ENCODE data around the gene NFIA. TPM values are rescaled to one million over a fixed set of nuclear protein-coding genes. Genes with fewer than 3 reads are reported as not detected.
"Not testable (repeated sequence)": the region's sequence is repeated elsewhere in the genome, so short reads cannot be mapped to it uniquely, and the experiment has no call there.

Gene NFIA
- total and polyA plus RNA-seq, 2 donors (not counting 1 experiment from before 2014, with no cell fraction given), result 5.4 to 11.0 TPM

DNA sequence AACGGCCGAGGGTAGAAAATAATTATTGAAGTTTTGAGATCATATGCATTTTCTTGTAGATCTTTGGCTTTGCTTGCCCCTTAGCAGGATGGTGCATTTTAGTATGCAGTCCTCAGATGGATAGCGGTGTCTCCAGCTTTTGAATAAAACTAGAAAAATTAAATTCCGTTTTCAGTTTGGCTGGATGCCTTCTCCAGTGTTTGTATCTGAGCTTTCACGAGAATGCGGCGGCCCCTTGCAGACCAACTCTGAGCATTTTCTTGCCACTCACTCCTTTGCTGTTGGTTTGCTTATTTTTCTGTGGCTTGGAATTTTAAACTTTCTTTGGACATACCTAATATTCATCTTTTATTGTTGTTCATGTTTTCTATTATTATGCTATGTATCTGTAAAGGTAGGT, 192.6 kb downstream of the NFIA start:
- no peaks in the 10 kb centered on the region for H3K79me2 ChIP-seq (ENCODE audit: control insufficient read depth, insufficient read depth, low read length)
- H3K9ac ChIP-seq (ENCODE audit: insufficient read depth, low read length), result no peak overlapping the region
- no peak overlapping the region for H3K27ac ChIP-seq (ENCODE audit: insufficient read depth, low read length)
- H3K4me3 ChIP-seq (replicated peaks in 1 of 4; ENCODE audit: control extremely low read depth in 1 of 4, insufficient read depth in 1 of 4, low read depth in 3 of 4, low read length in 4 of 4), result no peak overlapping the region
- no peaks in the 10 kb centered on the region for H3K4me1 ChIP-seq (ENCODE audit: control insufficient read depth, extremely low read depth, insufficient read depth, low read length)
- peak overlapping the region; percentile 48 for H3K4me2 ChIP-seq (ENCODE audit: extremely low read depth, insufficient read depth, low read length)
- DNase-seq (ENCODE audit: low read depth in 2 of 2), result no peak
- H3K9me3 ChIP-seq (ENCODE audit: control insufficient read depth, insufficient read depth, low read depth, low read length), result no peaks in the 10 kb centered on the region
- H4K20me1 ChIP-seq (ENCODE audit: control insufficient read depth, extremely low read depth, insufficient read depth, low read length), result no peaks in the 10 kb centered on the region
- TF ChIP-seq EZH2 (IDR thresholded peaks at IDR 0.05; ENCODE audit: low read length, missing control alignments), result no peak
- TF ChIP-seq, protein P1, sequence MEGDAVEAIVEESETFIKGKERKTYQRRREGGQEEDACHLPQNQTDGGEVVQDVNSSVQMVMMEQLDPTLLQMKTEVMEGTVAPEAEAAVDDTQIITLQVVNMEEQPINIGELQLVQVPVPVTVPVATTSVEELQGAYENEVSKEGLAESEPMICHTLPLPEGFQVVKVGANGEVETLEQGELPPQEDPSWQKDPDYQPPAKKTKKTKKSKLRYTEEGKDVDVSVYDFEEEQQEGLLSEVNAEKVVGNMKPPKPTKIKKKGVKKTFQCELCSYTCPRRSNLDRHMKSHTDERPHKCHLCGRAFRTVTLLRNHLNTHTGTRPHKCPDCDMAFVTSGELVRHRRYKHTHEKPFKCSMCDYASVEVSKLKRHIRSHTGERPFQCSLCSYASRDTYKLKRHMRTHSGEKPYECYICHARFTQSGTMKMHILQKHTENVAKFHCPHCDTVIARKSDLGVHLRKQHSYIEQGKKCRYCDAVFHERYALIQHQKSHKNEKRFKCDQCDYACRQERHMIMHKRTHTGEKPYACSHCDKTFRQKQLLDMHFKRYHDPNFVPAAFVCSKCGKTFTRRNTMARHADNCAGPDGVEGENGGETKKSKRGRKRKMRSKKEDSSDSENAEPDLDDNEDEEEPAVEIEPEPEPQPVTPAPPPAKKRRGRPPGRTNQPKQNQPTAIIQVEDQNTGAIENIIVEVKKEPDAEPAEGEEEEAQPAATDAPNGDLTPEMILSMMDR (conservative IDR thresholded peaks at IDR 0.05 in 1 of 2, IDR thresholded peaks at IDR 0.05 in 1 of 2; ENCODE audit: low read depth in 1 of 2, low read length in 2 of 2), result no peak
- no peaks in the 10 kb centered on the region for H3K27me3 ChIP-seq (ENCODE audit: control insufficient read depth, insufficient read depth, low read length)
- H3K36me3 ChIP-seq (ENCODE audit: control insufficient read depth, insufficient read depth, low read length), result no peaks in the 10 kb centered on the region
- H2AFZ ChIP-seq (ENCODE audit: low read length), result no peak overlapping the region

DNA sequence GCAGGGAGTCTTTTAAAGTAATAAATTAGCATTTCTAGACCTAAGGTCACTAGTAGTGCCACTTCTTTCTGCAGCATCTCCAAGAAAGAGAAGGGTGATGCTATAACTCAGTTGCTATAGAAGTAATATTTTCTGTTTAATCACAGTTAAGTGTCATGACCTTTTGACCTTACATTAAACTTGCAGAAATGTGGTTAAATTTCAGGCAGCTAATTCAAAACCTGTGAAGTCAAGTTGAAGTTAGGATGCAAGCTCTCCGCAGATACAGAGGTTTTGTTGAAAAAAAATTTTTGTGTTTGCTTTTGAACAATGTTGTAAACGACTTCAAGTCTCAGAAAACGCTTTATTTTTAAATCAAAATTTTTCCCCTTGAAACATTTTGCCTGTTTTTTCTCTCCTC, 193.9 kb downstream of the NFIA start:
- no peaks in the 10 kb centered on the region for H3K79me2 ChIP-seq (ENCODE audit: control insufficient read depth, insufficient read depth, low read length)
- no peak overlapping the region for H3K27ac ChIP-seq (ENCODE audit: insufficient read depth, low read length)
- H3K9me3 ChIP-seq (ENCODE audit: control insufficient read depth, insufficient read depth, low read depth, low read length), result no peaks in the 10 kb centered on the region

DNA sequence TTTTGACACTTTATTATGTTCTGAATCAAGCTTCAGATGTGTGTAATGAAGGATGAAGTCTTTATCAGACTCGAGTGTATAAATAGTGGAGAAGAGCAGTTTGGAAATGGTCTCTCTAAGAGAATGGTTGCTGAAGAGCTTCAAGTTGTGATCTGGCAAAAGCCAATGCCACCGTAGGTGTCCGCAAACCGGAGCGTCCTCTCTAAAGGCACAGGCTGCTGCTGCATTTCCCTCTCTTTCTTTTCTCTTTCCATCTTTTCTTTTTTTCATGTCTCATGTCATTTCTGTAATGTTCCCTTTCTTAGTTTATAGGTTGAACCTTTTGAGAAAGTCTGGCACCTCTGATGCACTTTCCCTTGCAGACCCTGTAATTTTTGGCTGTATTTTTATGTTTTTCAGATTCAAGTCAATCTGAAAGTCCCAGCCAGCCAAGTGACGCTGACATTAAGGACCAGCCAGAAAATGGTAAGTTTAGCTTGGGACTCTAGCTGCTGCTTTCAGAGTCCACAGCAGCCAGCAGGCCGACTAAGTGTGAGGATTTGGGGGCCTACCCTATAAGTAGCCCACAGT, 194.8 kb downstream of the NFIA start:
- Histone ChIP-seq H2AFZ (ENCODE audit: low read length) (peak overlapping the region; percentile 27), H3K9ac (ENCODE audit: insufficient read depth, low read length) (no peak overlapping the region), H3K36me3 (ENCODE audit: control insufficient read depth, insufficient read depth, low read length) (no peaks in the 10 kb centered on the region), H3K9me3 (ENCODE audit: control insufficient read depth, insufficient read depth, low read depth, low read length) (no peaks in the 10 kb centered on the region), H3K79me2 (ENCODE audit: control insufficient read depth, insufficient read depth, low read length) (no peaks in the 10 kb centered on the region), H3K4me1 (ENCODE audit: control insufficient read depth, extremely low read depth, insufficient read depth, low read length) (no peaks in the 10 kb centered on the region), H3K27ac (ENCODE audit: insufficient read depth, low read length) (no peak overlapping the region), H3K27me3 (ENCODE audit: control insufficient read depth, insufficient read depth, low read length) (no peaks in the 10 kb centered on the region), H3K4me3 (replicated peaks in 1 of 4; ENCODE audit: control extremely low read depth in 1 of 4, insufficient read depth in 1 of 4, low read depth in 3 of 4, low read length in 4 of 4) (no peak overlapping the region), H4K20me1 (ENCODE audit: control insufficient read depth, extremely low read depth, insufficient read depth, low read length) (no peaks in the 10 kb centered on the region), H3K4me2 (ENCODE audit: extremely low read depth, insufficient read depth, low read length) (peak overlapping the region; percentile 63)
- TF ChIP-seq EZH2 (IDR thresholded peaks at IDR 0.05; ENCODE audit: low read length, missing control alignments), result no peak
- TF ChIP-seq, protein P1 (conservative IDR thresholded peaks at IDR 0.05 in 1 of 2, IDR thresholded peaks at IDR 0.05 in 1 of 2; ENCODE audit: low read depth in 1 of 2, low read length in 2 of 2), result no peak
- DNase-seq (ENCODE audit: low read depth in 2 of 2), result no peak

More for the DNA sequence above, 193.9 kb downstream of the NFIA start:
- Histone ChIP-seq H3K9ac (ENCODE audit: insufficient read depth, low read length) (no peak overlapping the region), H3K4me3 (replicated peaks in 1 of 4; ENCODE audit: control extremely low read depth in 1 of 4, insufficient read depth in 1 of 4, low read depth in 3 of 4, low read length in 4 of 4) (no peak overlapping the region), H4K20me1 (ENCODE audit: control insufficient read depth, extremely low read depth, insufficient read depth, low read length) (no peaks in the 10 kb centered on the region), H3K36me3 (ENCODE audit: control insufficient read depth, insufficient read depth, low read length) (no peaks in the 10 kb centered on the region), H3K27me3 (ENCODE audit: control insufficient read depth, insufficient read depth, low read length) (no peaks in the 10 kb centered on the region), H3K4me1 (ENCODE audit: control insufficient read depth, extremely low read depth, insufficient read depth, low read length) (no peaks in the 10 kb centered on the region), H3K4me2 (ENCODE audit: extremely low read depth, insufficient read depth, low read length) (no peak overlapping the region), H2AFZ (ENCODE audit: low read length) (no peak overlapping the region)
- TF ChIP-seq EZH2 (IDR thresholded peaks at IDR 0.05; ENCODE audit: low read length, missing control alignments), result no peak
- TF ChIP-seq, protein P1 (conservative IDR thresholded peaks at IDR 0.05 in 1 of 2, IDR thresholded peaks at IDR 0.05 in 1 of 2; ENCODE audit: low read depth in 1 of 2, low read length in 2 of 2), result no peak
- DNase-seq (ENCODE audit: low read depth in 2 of 2), result no peak

DNA sequence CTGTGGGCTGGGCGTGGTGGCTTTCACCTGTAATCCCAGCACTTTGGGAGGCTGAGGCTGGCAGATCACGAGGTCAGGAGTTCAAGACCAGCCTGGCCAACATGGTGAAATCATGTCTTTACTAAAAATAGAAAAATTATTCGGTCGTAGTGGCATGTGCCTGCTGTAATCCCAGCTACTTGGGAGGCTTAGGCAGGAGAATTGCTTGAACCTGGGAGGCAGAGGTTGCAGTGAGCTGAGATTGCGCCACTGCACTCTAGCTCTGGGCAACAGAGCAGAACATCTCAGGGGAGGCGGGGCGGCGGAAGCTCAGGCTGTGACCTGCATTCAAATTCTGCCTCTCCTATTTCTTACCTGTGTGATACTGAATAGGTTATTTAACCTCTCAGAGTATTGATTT, 196.1 kb downstream of the NFIA start:
- H3K36me3 ChIP-seq (ENCODE audit: control insufficient read depth, insufficient read depth, low read length); H4K20me1 ChIP-seq (ENCODE audit: control insufficient read depth, extremely low read depth, insufficient read depth, low read length); H3K27ac ChIP-seq (ENCODE audit: insufficient read depth, low read length); DNase-seq (ENCODE audit: low read depth in 2 of 2); H3K27me3 ChIP-seq (ENCODE audit: control insufficient read depth, insufficient read depth, low read length); H3K9ac ChIP-seq (ENCODE audit: insufficient read depth, low read length); H3K79me2 ChIP-seq (ENCODE audit: control insufficient read depth, insufficient read depth, low read length); H3K4me3 ChIP-seq (replicated peaks in 1 of 4; ENCODE audit: control extremely low read depth in 1 of 4, insufficient read depth in 1 of 4, low read depth in 3 of 4, low read length in 4 of 4); H3K9me3 ChIP-seq (ENCODE audit: control insufficient read depth, insufficient read depth, low read depth, low read length); H3K4me1 ChIP-seq (ENCODE audit: control insufficient read depth, extremely low read depth, insufficient read depth, low read length); H3K4me2 ChIP-seq (ENCODE audit: extremely low read depth, insufficient read depth, low read length); H2AFZ ChIP-seq (ENCODE audit: low read length): not testable (repeated sequence)

Measured in fibroblast of lung (primary cell).